Renal cortical epithelial cell (primary cell): ENCODE results near the gene C6orf47. TPM values are rescaled to one million over a fixed set of nuclear protein-coding genes. Genes with fewer than 3 reads are reported as not detected.
A peak's percentile ranks its signal among the peaks of the same experiment; 100 is the strongest.

ENCODE experiments used
- DNase-seq: peaks from one replicate; pipeline ENCODE4 v3.0.0-alpha.2; 2011; ENCODE audit warnings: low read depth
- total RNA-seq: library from RNA; depleted of rRNA; stranded (reverse); fragments of >200 nt; gene quantifications from 2 replicates; pipeline ENCODE4 v1.2.3, GENCODE V29; 2014

C6orf47 gene
- total RNA-seq, 1 donor from 2014 or later: 28.6 TPM

DNA sequence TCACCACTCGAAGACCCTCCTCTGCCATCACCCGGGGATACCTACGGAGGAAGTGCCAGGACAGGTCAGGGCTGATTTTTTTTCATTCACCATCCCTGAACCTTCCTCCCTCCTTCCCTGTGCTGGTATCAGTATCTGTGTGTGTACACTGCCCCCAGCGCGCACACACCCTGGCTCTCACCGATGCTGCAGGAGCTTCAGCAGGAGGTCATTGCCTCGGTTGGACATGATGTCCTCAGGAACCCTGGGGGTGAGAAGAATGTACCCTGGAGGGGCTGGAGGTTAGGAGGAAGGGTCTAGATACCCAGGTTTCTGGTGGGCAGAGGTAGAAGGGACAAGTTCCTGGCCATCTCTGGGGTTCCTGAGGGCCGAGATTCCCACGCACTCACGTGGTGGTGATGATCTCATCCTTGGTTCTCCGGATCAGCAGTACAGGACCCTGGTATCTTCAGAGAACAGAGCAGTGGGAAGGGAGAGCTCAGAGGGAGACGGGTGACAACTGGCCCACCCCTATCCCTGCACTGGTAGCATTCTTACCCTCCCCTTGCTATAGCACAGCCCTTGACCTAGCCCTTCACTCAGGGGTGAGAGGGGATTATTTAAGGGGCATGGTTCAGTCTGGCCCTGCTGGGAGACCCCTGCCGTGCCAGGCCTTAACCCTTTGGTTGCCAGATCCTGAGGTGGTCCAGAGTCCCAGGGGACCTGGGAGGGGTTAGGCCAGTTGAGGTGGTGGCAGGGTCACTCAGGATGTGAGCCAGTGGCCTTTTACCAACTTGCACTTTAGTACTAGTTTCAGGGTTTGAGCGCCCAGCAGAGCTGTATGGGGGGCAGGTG, 27.5 kb upstream of the C6orf47 start:
- DNase-seq: no peak

DNA sequence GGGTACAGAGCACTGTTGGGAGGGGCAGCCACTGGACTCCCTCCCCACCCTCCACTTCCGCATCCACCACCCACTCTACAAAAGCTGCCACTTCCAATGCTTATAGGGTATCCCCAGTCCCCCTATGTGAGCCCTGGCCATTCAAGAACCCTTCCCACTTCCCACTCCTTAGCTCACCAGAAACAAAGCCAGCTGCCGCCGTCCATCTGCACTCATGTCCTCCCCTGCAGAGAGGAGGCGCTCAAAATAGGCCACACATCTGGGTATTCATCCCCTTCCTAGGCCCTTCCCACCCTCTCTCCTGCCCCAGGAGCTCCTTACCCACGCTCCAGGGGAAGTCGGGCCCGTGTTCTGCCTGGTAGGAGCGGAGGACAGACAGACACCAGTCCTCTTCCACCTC, 26.7 kb upstream of the C6orf47 start:
- DNase-seq: no peak

DNA sequence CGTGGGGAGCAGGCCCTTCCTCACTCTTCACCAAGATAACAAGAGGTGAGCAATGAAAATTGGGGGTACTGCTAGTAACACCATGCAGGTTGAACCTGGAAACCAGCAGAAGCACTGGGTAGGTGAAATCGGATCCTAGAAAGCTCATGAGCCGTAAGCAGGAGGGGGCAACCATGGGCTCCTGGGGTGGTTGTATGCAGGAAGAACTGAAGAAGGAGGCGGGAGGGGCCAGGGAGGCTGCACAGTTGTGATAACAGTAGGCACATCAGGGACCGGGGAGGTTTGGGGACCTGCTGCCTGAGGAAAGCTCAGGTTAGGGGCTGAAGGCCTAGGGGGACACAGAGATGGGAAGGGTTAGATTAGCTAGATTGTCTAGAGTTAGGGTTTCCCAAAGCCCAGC, 25.9 kb upstream of the C6orf47 start:
- no peak for DNase-seq

DNA sequence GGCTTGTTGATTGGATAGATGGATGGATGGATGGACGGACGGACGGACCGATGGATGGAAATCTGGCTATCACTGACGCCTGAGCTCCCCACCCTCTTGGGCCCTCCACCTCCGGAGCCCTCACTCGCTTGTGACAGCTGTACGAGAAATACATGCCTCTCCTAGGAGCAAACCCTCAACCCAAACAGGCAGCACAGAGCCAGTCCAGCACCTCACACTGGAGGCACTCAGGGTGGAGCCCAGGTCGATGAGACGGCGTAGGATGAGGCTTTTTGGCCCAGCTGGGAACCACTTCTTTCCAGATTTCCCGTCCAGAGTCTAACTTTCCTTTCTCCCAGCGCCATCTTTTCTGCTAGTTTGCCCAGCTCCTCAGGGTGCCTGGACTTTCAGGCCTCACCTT, 23.0 kb upstream of the C6orf47 start:
- DNase-seq: no peak

DNA sequence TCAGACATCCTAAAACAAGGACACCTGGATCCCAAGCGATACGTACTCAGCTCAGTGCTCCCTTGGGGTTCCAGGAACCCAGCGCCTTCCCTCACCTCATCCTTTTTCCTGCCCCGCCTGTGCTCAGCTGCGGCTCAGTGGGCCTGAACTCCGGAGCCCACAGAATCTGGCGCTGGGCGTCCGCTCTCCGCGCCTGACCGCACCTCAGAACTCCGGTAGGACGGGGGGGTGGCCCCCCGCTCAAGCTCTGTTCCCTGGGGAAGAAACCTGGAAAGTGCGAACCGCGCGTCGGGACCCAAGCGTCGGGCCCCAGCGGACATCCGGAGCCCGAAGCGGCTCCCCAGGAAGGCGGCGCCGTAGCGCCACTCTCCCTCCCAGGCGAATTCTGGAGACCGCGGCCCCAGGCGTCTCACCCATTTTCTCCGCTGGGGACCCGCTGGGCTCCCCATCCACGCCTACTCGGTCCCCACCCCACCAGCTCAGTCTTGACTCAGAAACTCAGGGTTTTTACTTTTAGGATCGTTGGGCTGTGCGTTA, 20.6 kb upstream of the C6orf47 start:
- DNase-seq: peak; percentile 53

DNA sequence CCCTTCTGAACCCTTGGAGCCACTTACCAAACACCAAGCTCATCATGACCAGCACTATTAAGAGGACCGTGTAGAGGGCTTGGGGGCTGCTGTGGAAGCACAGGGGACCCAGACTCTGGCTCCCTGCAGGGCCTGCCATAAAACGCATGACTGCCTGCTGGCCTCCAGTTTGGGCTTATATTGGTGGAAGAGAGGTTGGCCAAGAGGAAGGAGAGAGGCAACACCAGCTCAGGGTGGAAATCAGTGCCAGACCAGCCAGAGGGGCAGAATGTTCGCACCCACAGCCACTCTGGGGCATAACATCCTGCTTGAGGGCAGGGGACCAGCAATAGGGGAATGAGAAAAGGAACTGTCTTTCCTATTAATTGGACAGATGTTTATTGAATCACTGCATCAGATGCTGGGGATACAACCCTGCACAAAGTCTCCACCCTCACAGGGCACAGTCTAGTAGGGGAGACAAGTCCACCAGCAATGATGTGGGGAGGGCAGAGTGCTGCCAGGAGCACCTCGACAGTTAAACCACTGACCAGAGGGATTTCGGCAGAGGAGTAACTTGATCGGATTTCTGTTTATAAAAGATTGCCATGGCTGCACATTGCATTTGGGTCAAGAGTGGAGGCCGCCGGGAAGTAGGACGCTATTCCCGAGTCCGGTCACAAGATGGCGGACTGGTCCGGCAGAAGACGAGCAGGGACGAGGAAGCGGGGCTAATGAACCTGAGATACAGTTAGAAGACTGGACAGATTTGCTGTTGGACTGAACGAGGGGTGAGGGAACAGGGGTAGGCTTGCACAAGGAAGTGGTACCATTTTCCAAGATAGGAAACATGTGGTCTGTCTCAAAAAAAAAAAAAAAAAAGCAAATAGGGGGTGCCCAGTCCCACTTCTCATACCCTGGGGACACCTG, 19.9 kb upstream of the C6orf47 start, which contains the start of gene LY6G5C:
Gene LY6G5C, minus strand, starts transcription at position 842 of the 909 bp plus-strand sequence. Its CDS starts 694 bp downstream, at position 148.
- peak; percentile 84 for DNase-seq

DNA sequence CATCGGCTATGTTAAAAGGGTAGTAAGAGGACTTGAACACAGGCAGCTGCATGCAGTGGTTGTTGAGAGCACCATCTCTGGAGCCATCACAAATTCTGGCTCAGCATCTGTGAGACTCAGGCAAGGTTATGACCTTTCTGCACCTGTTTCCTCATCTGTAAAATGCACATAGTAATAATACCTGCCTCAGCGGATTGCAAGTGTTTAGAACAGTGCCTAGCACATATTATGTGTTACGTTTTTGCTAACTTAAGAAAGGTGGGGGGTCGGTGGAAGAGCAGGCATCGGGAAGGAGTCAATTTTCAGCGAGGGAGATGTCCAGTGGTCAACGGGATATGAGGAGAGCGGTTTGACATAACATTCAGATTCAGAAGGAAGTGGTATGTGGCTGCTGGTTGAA, 17.4 kb upstream of the C6orf47 start:
- no peak for DNase-seq

DNA sequence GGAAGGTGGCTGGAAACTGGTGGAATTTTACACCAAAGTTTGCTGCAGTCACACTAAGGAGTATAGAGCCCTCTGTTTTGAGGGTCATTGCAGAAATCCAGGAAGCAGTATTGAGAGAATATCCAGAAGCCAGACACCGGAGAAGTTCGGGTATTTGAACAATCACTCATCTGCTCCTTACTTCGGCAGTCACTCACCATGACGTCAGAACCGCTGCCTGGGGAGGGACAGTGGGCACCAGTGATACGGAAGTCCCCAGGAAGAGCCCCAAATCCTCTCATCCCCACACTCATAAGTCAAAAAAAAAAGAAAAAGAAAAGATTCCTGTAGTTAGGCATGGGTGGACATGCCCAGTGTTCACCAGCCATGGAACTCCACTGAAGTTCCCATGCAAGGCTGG, 16.3 kb upstream of the C6orf47 start:
- DNase-seq: no peak

DNA sequence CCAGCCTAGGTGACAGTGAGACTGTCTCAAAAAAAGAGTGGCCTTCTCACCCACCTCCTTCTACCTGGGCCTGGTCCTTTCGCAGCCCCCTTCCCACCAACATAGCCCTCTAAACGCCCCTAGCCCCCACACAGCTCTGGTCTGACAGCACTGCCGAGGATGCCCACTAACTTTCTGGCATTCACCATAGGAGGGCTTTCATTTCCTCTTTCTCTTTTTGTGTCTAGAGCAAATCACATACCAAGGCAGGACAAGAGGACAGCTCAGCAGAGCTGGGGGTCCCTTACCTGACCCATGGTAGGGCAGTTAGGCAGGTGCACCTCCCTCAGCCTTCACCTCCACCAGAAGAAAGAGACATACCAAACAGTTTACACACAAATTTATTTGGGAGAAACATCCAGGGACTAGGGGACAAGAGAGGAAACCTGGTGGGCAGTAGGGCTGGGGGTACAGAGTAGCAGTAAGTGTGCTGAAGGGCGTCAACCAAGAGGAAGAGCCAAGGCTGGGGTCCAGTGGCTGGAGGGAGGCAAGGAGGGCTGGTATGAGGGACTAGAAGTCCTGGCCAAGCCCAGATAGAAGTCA, 15.8 kb upstream of the C6orf47 start:
- no peak for DNase-seq

DNA sequence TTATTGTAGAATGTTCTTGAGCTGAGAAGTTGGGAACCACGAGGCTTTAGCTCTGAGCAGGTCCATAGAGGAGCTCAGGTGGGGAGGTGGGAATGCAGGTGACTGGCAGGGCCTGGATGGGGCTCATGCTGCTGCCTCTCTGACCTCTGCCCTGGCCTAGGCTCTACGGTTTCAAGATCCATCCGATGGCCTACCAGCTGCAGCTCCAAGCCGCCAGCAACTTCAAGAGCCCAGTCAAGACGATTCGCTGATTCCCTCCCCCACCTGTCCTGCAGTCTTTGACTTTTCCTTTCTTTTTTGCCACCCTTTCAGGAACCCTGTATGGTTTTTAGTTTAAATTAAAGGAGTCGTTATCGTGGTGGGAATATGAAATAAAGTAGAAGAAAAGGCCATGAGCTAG, 9.1 kb upstream of the C6orf47 start, which contains the start of gene LY6G5B:
Gene LY6G5B, plus strand, starts transcription at position 301 of the 400 bp plus-strand sequence. CDS start 975 bp downstream, outside the sequence.
- DNase-seq: no peak

DNA sequence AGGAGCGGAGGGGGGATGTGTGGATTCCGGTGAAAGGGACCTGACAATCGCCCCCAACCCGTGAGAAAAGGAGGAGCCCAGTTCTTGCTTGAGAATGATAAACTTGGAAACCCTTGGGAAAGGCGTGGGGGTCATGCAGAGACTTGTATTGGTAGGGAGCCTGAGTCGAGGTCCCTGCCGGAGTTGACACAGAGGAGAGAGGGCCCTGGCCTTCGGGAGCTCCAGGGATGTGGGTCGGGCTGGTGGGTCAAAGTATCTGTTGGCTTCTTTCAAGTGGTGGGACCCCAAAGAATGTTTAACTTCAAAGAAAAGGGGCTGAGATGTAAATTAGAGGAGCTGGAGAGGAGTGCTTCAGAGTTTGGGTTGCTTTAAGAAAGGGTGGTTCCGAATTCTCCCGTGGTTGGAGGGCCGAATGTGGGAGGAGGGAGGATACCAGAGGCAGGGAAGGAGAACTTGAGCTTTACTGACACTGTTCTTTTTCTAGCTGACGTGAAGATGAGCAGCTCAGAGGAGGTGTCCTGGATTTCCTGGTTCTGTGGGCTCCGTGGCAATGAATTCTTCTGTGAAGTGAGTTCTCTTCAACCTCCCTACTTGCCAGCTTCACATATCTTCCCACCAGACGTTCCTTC, 5.9 kb upstream of the C6orf47 start:
- DNase-seq: no peak

DNA sequence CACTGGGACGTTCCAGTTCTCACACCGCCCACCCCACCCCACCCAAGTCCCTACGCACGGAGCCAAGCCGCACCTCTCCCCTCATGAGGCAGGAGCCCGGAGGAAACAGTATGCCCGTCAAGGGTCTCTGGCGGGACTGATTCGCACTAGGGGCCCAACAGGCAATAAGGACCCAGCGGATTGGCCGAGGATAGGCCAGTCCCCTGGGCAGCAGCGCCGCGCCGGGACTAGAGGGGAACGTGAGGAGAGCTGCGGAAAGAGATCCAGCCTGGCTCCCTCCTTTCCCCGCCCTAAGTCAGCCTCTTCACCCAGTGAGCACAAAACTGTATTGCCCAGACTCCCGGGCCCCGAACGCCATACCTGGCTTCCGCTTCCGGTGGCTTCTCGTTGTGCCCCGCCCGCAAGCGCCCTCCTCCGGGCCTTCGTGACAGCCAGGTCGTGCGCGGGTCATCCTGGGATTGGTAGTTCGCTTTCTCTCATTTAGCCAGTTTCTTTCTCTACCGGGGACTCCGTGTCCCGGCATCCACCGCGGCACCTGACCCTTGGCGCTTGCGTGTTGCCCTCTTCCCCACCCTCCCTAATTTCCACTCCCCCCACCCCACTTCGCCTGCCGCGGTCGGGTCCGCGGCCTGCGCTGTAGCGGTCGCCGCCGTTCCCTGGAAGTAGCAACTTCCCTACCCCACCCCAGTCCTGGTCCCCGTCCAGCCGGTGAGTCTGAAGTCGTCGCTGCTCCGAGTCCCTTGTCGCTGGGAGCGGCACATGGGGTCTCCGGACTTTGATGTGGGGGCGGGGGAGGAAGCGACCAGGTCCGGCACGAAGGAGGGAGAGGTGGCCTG, 5.1 kb upstream of the C6orf47 start, which contains the start of gene CSNK2B:
Gene CSNK2B, plus strand, starts transcription at position 580 of the 836 bp plus-strand sequence. CDS start 752 bp downstream, outside the sequence.
- DNase-seq: peak; percentile 94

DNA sequence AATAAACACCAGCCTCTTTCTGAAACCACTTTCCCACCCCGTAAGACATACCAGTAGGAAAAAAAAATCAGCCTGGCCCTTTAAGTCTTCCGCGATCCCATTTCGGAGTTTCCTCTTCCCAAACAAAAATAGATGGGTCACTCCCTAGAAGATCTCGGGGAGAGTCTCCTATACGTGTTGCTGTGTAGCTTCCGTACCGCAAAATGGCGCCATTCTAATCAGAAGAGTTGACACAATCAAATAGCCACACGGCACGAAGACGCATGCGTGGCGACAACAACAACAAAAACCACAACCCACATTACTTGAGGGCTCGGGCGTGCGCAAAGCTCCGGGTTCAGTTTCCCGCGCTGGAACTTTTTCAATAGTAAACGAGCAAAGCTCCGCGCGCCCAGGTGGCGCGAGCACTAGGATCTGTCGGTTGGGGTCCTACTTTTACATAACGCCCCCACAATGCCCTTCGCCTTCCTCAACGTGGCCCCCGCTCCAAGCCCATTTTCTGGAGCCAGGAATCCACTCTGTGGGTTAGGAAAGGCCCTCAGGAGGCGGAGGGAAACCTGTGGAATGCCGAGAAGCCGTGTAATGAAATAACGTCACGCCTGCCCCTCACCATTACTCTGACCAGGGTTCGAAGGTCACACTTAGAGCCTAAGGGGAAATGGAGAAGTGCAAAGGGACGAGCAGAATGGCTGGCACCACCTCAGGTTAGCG, 4.4 kb upstream of the C6orf47 start, which contains the start of gene GPANK1:
Gene GPANK1, minus strand, starts transcription at position 208 of the 711 bp plus-strand sequence. CDS start 519 bp downstream, outside the sequence.
- peak; percentile 92 for DNase-seq

DNA sequence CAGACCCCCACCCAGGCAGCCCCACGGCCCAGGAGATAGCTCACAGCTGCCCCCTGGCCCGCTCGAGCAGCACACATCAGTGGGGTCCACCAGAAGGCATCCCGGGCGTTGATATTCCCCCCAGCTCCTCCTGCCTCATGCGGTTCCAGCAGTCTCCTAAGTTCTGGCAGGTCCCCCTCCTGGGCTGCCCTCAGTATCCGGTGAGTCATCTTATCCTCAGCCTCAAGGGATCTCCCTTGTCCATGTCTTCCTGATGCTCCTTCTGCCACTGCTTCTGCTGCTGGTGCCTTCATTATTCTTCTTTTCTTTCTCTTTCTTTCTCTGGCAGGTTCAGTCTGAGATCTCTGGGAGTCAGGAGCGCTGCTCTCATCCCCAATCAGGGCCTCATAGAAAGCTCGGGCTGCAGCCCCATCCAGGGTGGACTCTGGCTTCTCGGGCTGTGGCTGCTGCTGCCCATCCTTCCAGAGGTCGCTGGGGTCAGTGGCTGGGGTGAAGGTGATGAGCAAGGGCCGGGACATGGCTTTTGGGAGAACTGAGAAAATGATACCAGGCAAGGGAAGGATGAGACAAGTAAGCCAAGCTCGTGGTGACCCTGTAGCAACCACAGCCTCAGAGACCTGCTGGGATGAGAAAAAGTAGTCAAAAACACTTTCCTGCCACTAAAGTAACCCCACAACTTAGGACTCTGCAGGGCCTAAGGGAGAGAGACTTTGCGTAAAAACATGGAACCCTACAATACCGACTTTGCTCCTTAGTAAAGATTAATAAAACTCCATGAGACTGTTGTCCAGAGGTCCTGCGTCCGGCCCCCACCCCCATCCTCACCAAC, 3.6 kb upstream of the C6orf47 start:
- DNase-seq: peak; percentile 68

DNA sequence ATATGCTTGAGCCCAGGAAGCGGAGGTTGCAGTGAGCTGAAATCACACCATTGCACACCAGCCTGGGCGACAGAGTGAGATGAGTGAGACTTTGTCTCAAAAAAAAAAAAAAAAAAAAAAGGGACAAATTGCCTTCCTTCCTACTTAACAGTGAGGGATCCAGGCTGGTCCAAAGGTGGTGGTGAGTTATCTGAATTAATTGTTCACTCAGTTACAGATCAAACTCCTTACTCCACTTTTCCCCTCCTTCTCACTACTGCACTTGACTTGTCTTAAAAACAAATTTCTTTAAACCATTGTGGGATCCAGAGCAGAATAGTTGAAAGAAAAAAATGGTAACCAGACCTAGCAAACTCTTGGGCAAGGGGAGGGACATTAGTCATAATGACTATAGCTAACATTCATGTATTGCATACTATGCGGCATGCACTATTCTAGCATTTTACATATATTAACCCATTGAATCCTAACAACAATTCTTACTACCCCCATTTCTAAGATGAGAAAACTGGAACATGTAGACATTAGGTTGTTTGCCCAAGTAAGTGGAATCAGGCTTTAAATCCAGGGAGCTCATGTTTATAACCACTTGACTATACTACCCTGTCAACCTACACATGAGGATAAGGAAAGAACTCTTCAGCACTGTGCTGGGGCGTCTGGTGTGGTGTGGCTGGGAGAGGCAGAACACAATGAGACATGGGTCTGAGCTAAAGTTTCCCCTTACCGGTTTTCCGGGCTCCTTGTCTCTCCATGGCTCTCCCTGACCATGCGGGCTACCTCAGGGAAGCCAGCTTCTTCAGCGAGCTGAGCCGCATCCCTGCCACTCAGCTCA, 2.8 kb upstream of the C6orf47 start:
- no peak for DNase-seq

DNA sequence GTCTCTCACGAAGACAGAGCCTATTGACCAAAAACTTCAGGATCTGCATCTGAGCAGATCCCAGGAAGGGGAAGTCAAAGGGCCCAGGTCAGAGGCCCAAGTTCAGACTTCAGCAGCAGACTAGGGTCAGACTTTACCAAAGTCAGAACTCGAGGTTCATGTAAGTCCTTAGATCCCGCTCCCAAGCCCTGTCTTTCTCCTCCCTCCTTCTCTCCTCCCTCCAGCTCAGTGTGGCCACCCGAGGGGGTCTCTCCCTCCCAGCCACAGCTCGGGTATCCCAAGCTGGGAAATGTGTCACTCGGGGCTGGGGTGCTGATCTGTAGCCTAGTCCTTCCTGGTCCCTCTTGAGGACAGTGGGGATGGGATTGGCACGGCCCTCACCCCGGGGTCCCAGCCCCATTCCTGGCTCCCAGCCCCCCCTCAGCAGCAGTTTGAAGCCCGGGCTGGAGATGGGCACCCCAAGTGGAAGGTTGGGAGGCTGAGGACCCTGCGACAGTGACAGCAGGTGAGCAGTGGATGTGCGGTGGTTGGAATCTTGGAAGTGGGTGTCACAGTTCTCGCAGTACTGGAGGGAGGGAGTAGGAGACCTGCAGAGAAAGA, 1.6 kb upstream of the C6orf47 start:
- no peak for DNase-seq
